B cell (primary cell): ENCODE measurements around the gene DNAAF1. TPM values are rescaled to one million over a fixed set of nuclear protein-coding genes. Genes with fewer than 3 reads are reported as not detected.

Experiments used
- ATAC-seq: fragments of 200-7000 bp; cut with Tn5 transposase; one replicate; pipeline ENCODE4 v1.10.0; 2021; ENCODE audit warnings: low read depth, mild to moderate bottlenecking, moderate number of reproducible peaks, moderate library complexity
- CTCF ChIA-PET: fragments of 350-600 bp; sonication (Branson Sonifier 250); formaldehyde crosslinking; loops from one replicate; lab custom pipeline; 2021; ENCODE audit warnings: antibody characterized with exemption, inconsistent platforms; lab: Charles Lee
- POLR2A ChIA-PET: fragments of 350-600 bp; sonication (Branson Sonifier 250); formaldehyde crosslinking; loops from one replicate; lab custom pipeline; 2021; ENCODE audit warnings: antibody characterized with exemption; lab: Charles Lee
- DNase-seq: peaks from one replicate; pipeline ENCODE4 v3.0.0; 2013
- H2AFZ ChIP-seq: 2 replicates; pipeline ENCODE4 v1.6.1; 2012; ENCODE audit warnings: mild to moderate bottlenecking, low read depth, low read length; ENCODE audit not compliant: insufficient read depth, poor library complexity, severe bottlenecking
- H3K27ac ChIP-seq, 2 donors: 1 replicate in 1 of 2; 2 replicates in 1 of 2; pipeline ENCODE4 v1.5.1; 2012 to 2013; ENCODE audit warnings: low read length in 2 of 2, mild to moderate bottlenecking in 2 of 2, moderate library complexity in 1 of 2
- H3K27me3 ChIP-seq, 4 experiments: fragments of 200-600 bp in 1 of 4; sonication (generic) in 1 of 4; replicated peaks in 1 of 4; 1 replicate in 2 of 4; 2 replicates in 2 of 4; pipeline versions ENCODE4 v1.6.1 to v1.7.0; 2013 to 2016; ENCODE audit warnings: low read length in 3 of 4, mild to moderate bottlenecking in 2 of 4, mixed read lengths in 1 of 4, moderate library complexity in 1 of 4; ENCODE audit not compliant: insufficient read depth in 4 of 4, control insufficient read depth in 3 of 4; ENCODE audit errors: control extremely low read depth in 1 of 4
- H3K36me3 ChIP-seq, 2 experiments: replicated peaks in 1 of 2; 1 replicate in 1 of 2; 2 replicates in 1 of 2; pipeline versions ENCODE4 v1.6.1 to v1.7.1; 2013; ENCODE audit warnings: low read length in 1 of 2; ENCODE audit not compliant: insufficient read depth in 2 of 2, control insufficient read depth in 1 of 2; ENCODE audit errors: control extremely low read depth in 1 of 2, extremely low read depth in 1 of 2
- H3K4me1 ChIP-seq, 2 donors: fragments of 200-600 bp in 1 of 2; sonication (generic) in 1 of 2; 1 replicate in 1 of 2; 2 replicates in 1 of 2; pipeline versions ENCODE4 v1.5.1 to v1.6.1; 2013 to 2017; ENCODE audit warnings: low read length in 2 of 2; ENCODE audit not compliant: control insufficient read depth in 2 of 2, insufficient read depth in 2 of 2
- H3K4me2 ChIP-seq: replicated peaks from 2 replicates; pipeline ENCODE3; 2012; ENCODE audit warnings: mild to moderate bottlenecking, low read depth, low read length; ENCODE audit not compliant: poor library complexity, severe bottlenecking
- H3K4me3 ChIP-seq, 5 experiments: fragments of 200-600 bp in 1 of 5; sonication (generic) in 1 of 5; 1 replicate in 3 of 5; 2 replicates in 2 of 5; pipeline versions ENCODE4 v1.5.1 to v1.7.0; 2011 to 2016; ENCODE audit warnings: low read length in 4 of 5, mild to moderate bottlenecking in 4 of 5, low read depth in 2 of 5, control low read depth in 1 of 5, moderate library complexity in 1 of 5; ENCODE audit not compliant: insufficient read depth in 1 of 5; ENCODE audit errors: control extremely low read depth in 1 of 5, extremely low read depth in 1 of 5
- H3K79me2 ChIP-seq: fragments of 200-600 bp; sonication (generic); one replicate; pipeline ENCODE4 v1.6.0; 2016; ENCODE audit warnings: low read length; ENCODE audit not compliant: control insufficient read depth, insufficient read depth
- H3K9ac ChIP-seq: fragments of 200-600 bp; sonication (generic); 2 replicates; pipeline ENCODE4 v1.6.1; 2017; ENCODE audit warnings: mild to moderate bottlenecking, low read length, moderate library complexity
- H3K9me3 ChIP-seq, 3 donors: one replicate each; pipeline versions ENCODE4 v1.6.1 to v1.7.1; 2013; ENCODE audit warnings: low read length in 2 of 3; ENCODE audit not compliant: control insufficient read depth in 2 of 3, insufficient read depth in 1 of 3; ENCODE audit errors: control extremely low read depth in 1 of 3
- H4K20me1 ChIP-seq: 2 replicates; pipeline ENCODE4 v1.6.0; 2012; ENCODE audit warnings: mild to moderate bottlenecking, low read length; ENCODE audit not compliant: insufficient read depth, control insufficient read depth, poor library complexity, severe bottlenecking
- H3K27ac Mint-ChIP-seq: one replicate; pipeline ENCODE4 v1.8.0; 2021; ENCODE audit warnings: mixed read lengths
- H3K27me3 Mint-ChIP-seq: one replicate; pipeline ENCODE4 v1.8.0; 2021; ENCODE audit warnings: mixed read lengths
- H3K4me1 Mint-ChIP-seq: one replicate; pipeline ENCODE4 v1.8.0; 2021; ENCODE audit warnings: mixed read lengths
- H3K4me3 Mint-ChIP-seq: one replicate; pipeline ENCODE4 v1.8.0; 2021; ENCODE audit warnings: mixed read lengths
- H3K9me3 Mint-ChIP-seq: one replicate; pipeline ENCODE4 v1.8.0; 2022; ENCODE audit warnings: mixed read lengths; ENCODE audit not compliant: insufficient read depth
- EZH2 ChIP-seq: IDR thresholded peaks from 2 replicates; pipeline ENCODE4 v1.6.1; 2012; ENCODE audit warnings: borderline replicate concordance, low read depth, mild to moderate bottlenecking, moderate library complexity, low read length; ENCODE audit not compliant: insufficient read depth, poor library complexity, severe bottlenecking
- WGBS: methylation state at CpG from one replicate; pipeline ENCODE4 v1.1.5; 2013; ENCODE audit warnings: missing lambda C conversion rate; ENCODE audit not compliant: insufficient coverage; 5-methylcytosine and 5-hydroxymethylcytosine counted together
- intact Hi-C: fragments of 100-400 bp; cut with micrococcal nuclease; formaldehyde crosslinking; loops from one replicate; pipeline ENCODE4 v1.10.0; 2022
- polyA plus RNA-seq: library from polyadenylated mRNA; depleted of rRNA; stranded (reverse); fragments of >200 nt; gene quantifications from 2 replicates; pipeline ENCODE4 v1.2.3, GENCODE V29; 2012
- total RNA-seq, 2 donors: library from RNA; stranded (reverse); fragments of 120-200 nt in 1 of 2; gene quantifications; 1 replicate in 1 of 2; 2 replicates in 1 of 2; pipeline versions ENCODE4 v1.2.3 to v1.2.4, GENCODE V29; 2013 to 2022
- TF ChIP-seq, protein P1 (sequence below): fragments of 200-600 bp; IDR thresholded peaks from one replicate; pipeline ENCODE4 v1.8.0; 2022; ENCODE audit warnings: antibody characterized with exemption, mild to moderate bottlenecking

The DNAAF1 gene
- total and polyA plus RNA-seq, 2 donors (not counting 1 experiment from before 2014, with no cell fraction given): 0.24 to 0.30 TPM

GRCh38 chr16:84161037-84161436, 15.9 kb downstream of the DNAAF1 start:
- no peaks in the 10 kb centered on the region for H3K79me2 ChIP-seq
- WGBS: 89% methylated on average over 10 of the region's 10 CpGs
- no peaks in the 10 kb centered on the region for H3K4me1 Mint-ChIP-seq
- H2AFZ ChIP-seq: no peak overlapping the region
- H3K4me3 ChIP-seq: no peak overlapping the region
- H3K27ac Mint-ChIP-seq: no peak overlapping the region
- peaks cover 52% of the 10 kb centered on the region for H3K27me3 Mint-ChIP-seq
- TF ChIP-seq EZH2: no peak
- TF ChIP-seq, protein P1, sequence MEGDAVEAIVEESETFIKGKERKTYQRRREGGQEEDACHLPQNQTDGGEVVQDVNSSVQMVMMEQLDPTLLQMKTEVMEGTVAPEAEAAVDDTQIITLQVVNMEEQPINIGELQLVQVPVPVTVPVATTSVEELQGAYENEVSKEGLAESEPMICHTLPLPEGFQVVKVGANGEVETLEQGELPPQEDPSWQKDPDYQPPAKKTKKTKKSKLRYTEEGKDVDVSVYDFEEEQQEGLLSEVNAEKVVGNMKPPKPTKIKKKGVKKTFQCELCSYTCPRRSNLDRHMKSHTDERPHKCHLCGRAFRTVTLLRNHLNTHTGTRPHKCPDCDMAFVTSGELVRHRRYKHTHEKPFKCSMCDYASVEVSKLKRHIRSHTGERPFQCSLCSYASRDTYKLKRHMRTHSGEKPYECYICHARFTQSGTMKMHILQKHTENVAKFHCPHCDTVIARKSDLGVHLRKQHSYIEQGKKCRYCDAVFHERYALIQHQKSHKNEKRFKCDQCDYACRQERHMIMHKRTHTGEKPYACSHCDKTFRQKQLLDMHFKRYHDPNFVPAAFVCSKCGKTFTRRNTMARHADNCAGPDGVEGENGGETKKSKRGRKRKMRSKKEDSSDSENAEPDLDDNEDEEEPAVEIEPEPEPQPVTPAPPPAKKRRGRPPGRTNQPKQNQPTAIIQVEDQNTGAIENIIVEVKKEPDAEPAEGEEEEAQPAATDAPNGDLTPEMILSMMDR: no peak
- ChIA-PET CTCF (no interaction called here), POLR2A (interaction anchor here (0.9 kb wide), 1 partner anchor 45 kb away, joined by 3 read pairs; the partner anchor contains the start of gene MBTPS1)
- ATAC-seq: no peak
- H3K9me3 Mint-ChIP-seq: no peaks in the 10 kb centered on the region
- DNase-seq: no peak
- no peaks in the 10 kb centered on the region for H3K4me1 ChIP-seq
- no peak overlapping the region for H3K4me2 ChIP-seq
- H3K27ac ChIP-seq: no peak overlapping the region
- H3K36me3 ChIP-seq: no peaks in the 10 kb centered on the region
- H3K9me3 ChIP-seq: no peaks in the 10 kb centered on the region
- no peak overlapping the region for H3K4me3 Mint-ChIP-seq
- intact Hi-C loops: no loop called here
- H3K27me3 ChIP-seq: peaks cover 0 to 2% (median 0%) of the 10 kb centered on the region in 4 experiments
- no peak overlapping the region for H3K9ac ChIP-seq
- H4K20me1 ChIP-seq: no peaks in the 10 kb centered on the region

GRCh38 chr16:84161801-84162200, 16.7 kb downstream of the DNAAF1 start:
- peaks cover 48% of the 10 kb centered on the region for H3K27me3 Mint-ChIP-seq
- no peaks in the 10 kb centered on the region for H3K4me1 Mint-ChIP-seq
- WGBS: 50% methylated on average over 1 of the region's 3 CpGs

More at GRCh38 chr16:84161801-84162200, 16.7 kb downstream of the DNAAF1 start:
- peaks cover 0 to 3% (median 1%) of the 10 kb centered on the region in 4 experiments for H3K27me3 ChIP-seq
- H3K36me3 ChIP-seq: no peaks in the 10 kb centered on the region
- no peak overlapping the region for H3K9ac ChIP-seq
- DNase-seq: no peak
- H3K27ac ChIP-seq: no peak overlapping the region
- H3K79me2 ChIP-seq: no peaks in the 10 kb centered on the region
- no peak for ATAC-seq
- H3K4me3 Mint-ChIP-seq: no peak overlapping the region
- H3K27ac Mint-ChIP-seq: no peak overlapping the region
- no peak overlapping the region for H2AFZ ChIP-seq
- H3K9me3 Mint-ChIP-seq: no peaks in the 10 kb centered on the region
- H3K4me1 ChIP-seq: no peaks in the 10 kb centered on the region
- POLR2A ChIA-PET: no interaction called here
- no peak overlapping the region for H3K4me2 ChIP-seq
- CTCF ChIA-PET: no interaction called here
- intact Hi-C loops: no loop called here
- no peaks in the 10 kb centered on the region for H3K9me3 ChIP-seq
- no peaks in the 10 kb centered on the region for H4K20me1 ChIP-seq
- no peak overlapping the region for H3K4me3 ChIP-seq
- TF ChIP-seq, protein P1: no peak
- no peak for TF ChIP-seq EZH2
